ENCODE data around the gene ZDBF2. TPM values are rescaled to one million over a fixed set of nuclear protein-coding genes. Genes with fewer than 3 reads are reported as not detected.

The ZDBF2 gene
- total RNA-seq, 1 donor from 2014 or later, result 47.5 TPM

- H3K27ac Mint-ChIP-seq (ENCODE audit: unreplicated experiment), result no peak overlapping the region
- H3K36me3 Mint-ChIP-seq (ENCODE audit: unreplicated experiment), result no peaks in the 10 kb centered on the region
- H3K27me3 Mint-ChIP-seq (ENCODE audit: unreplicated experiment), result peaks cover 2% of the 10 kb centered on the region
- peaks cover 9% of the 10 kb centered on the region for H3K4me1 Mint-ChIP-seq (ENCODE audit: low read depth, unreplicated experiment)
- no peak for DNase-seq
- H3K4me3 Mint-ChIP-seq (ENCODE audit: unreplicated experiment), result no peak overlapping the region
- no peaks in the 10 kb centered on the region for H3K9me3 Mint-ChIP-seq (ENCODE audit: unreplicated experiment)
- TF ChIP-seq CTCF (IDR thresholded peaks at IDR 0.05; ENCODE audit: partially characterized antibody, unreplicated experiment), result peak; percentile 35
These were observed 14.1 kb upstream of the ZDBF2 start for GRCh38 chr2:206260188-206261012.

GRCh38 chr2:206263959-206264603 is 10.4 kb upstream of the ZDBF2 start:
- Mint-ChIP-seq H3K4me1 (ENCODE audit: low read depth, unreplicated experiment) (peaks cover 5% of the 10 kb centered on the region), H3K27me3 (ENCODE audit: unreplicated experiment) (peaks cover 2% of the 10 kb centered on the region), H3K4me3 (ENCODE audit: unreplicated experiment) (no peak overlapping the region), H3K9me3 (ENCODE audit: unreplicated experiment) (no peaks in the 10 kb centered on the region), H3K27ac (ENCODE audit: unreplicated experiment) (no peak overlapping the region), H3K36me3 (ENCODE audit: unreplicated experiment) (no peaks in the 10 kb centered on the region)
- no peak for TF ChIP-seq CTCF (IDR thresholded peaks at IDR 0.05; ENCODE audit: partially characterized antibody, unreplicated experiment)
- DNase-seq, result no peak

GRCh38 chr2:206266130-206267125 is 8.0 kb upstream of the ZDBF2 start:
- Mint-ChIP-seq H3K4me1 (ENCODE audit: low read depth, unreplicated experiment) (no peaks in the 10 kb centered on the region), H3K9me3 (ENCODE audit: unreplicated experiment) (no peaks in the 10 kb centered on the region), H3K27ac (ENCODE audit: unreplicated experiment) (peak overlapping the region; percentile 34), H3K4me3 (ENCODE audit: unreplicated experiment) (no peak overlapping the region), H3K27me3 (ENCODE audit: unreplicated experiment) (peaks cover 2% of the 10 kb centered on the region), H3K36me3 (ENCODE audit: unreplicated experiment) (no peaks in the 10 kb centered on the region)
- no peak for TF ChIP-seq CTCF (IDR thresholded peaks at IDR 0.05; ENCODE audit: partially characterized antibody, unreplicated experiment)
- DNase-seq, result no peak

- no peaks in the 10 kb centered on the region for H3K4me1 Mint-ChIP-seq (ENCODE audit: low read depth, unreplicated experiment)
- H3K36me3 Mint-ChIP-seq (ENCODE audit: unreplicated experiment), result no peaks in the 10 kb centered on the region
- H3K4me3 Mint-ChIP-seq (ENCODE audit: unreplicated experiment), result no peak overlapping the region
- no peak for DNase-seq
- no peak for TF ChIP-seq CTCF (IDR thresholded peaks at IDR 0.05; ENCODE audit: partially characterized antibody, unreplicated experiment)
- no peaks in the 10 kb centered on the region for H3K9me3 Mint-ChIP-seq (ENCODE audit: unreplicated experiment)
- no peak overlapping the region for H3K27ac Mint-ChIP-seq (ENCODE audit: unreplicated experiment)
- peaks cover 2% of the 10 kb centered on the region for H3K27me3 Mint-ChIP-seq (ENCODE audit: unreplicated experiment)
These were observed 6.9 kb upstream of the ZDBF2 start for GRCh38 chr2:206267567-206267966.

All from glutamatergic neuron (in vitro differentiated cells).